ENCODE data around the gene NUMA1. TPM values are rescaled to one million over a fixed set of nuclear protein-coding genes. Genes with fewer than 3 reads are reported as not detected.

The NUMA1 gene
- total RNA-seq, 2 donors from 2014 or later: 130 to 132 TPM

DNA sequence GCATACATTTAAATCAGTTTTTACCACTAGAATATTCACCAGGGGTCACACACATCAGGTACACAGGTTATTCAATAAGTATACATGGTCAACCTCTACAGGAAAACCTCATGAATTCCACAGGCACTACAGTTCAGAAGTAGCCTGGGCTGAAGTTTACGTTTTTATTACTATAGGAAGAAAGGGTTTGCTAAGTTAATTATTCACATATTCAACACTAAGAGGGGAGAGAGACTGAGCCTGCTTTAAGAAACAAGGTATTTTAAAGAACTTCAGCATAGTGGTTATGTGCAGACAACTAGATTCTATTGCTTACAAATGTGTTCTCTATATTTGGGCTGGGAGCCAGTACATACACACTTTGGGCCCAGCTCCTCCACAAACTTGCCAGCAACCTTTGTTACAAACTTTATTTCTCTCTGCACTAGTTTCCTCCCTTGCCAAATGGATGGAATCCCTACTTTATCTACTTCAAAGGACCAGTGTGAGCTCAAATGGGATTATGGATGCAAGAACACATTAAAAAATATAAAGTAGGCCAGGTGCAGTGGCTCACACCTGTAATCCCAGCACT is 49.8 kb downstream of the NUMA1 start:
- no peaks in the 10 kb centered on the region for H3K4me1 ChIP-seq (ENCODE audit: control insufficient read depth, insufficient read depth, low read length)
- Mint-ChIP-seq H3K36me3 (ENCODE audit: low read depth) (peaks cover 36% of the 10 kb centered on the region), H3K27me3 (ENCODE audit: insufficient read depth) (no peaks in the 10 kb centered on the region), H3K4me3 (no peak overlapping the region), H3K9me3 (no peaks in the 10 kb centered on the region), H3K27ac (no peak overlapping the region), H3K4me1 (peaks cover 8% of the 10 kb centered on the region)
- no peaks in the 10 kb centered on the region for H3K27me3 ChIP-seq (ENCODE audit: control insufficient read depth, insufficient read depth, low read length, poor library complexity, severe bottlenecking)
- H3K9ac ChIP-seq (ENCODE audit: extremely low read depth, low read length, poor library complexity, severe bottlenecking): no peak overlapping the region
- H3K9me3 ChIP-seq (ENCODE audit: control insufficient read depth, low read length): no peaks in the 10 kb centered on the region
- no peak for DNase-seq
- H3K36me3 ChIP-seq (ENCODE audit: control insufficient read depth, insufficient read depth, low read length): peaks cover 51% of the 10 kb centered on the region
- no peak overlapping the region for H3K4me3 ChIP-seq (ENCODE audit: low read length)
- WGBS, 2 experiments (ENCODE audit: insufficient coverage in 1 of 2, insufficient read length in 1 of 2): no CpG with 5 or more reads among the region's 1 CpG
- TF ChIP-seq, protein P1, sequence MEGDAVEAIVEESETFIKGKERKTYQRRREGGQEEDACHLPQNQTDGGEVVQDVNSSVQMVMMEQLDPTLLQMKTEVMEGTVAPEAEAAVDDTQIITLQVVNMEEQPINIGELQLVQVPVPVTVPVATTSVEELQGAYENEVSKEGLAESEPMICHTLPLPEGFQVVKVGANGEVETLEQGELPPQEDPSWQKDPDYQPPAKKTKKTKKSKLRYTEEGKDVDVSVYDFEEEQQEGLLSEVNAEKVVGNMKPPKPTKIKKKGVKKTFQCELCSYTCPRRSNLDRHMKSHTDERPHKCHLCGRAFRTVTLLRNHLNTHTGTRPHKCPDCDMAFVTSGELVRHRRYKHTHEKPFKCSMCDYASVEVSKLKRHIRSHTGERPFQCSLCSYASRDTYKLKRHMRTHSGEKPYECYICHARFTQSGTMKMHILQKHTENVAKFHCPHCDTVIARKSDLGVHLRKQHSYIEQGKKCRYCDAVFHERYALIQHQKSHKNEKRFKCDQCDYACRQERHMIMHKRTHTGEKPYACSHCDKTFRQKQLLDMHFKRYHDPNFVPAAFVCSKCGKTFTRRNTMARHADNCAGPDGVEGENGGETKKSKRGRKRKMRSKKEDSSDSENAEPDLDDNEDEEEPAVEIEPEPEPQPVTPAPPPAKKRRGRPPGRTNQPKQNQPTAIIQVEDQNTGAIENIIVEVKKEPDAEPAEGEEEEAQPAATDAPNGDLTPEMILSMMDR (conservative IDR thresholded peaks at IDR 0.05): no peak
- H3K27ac ChIP-seq (ENCODE audit: low read depth, low read length): no peak overlapping the region

DNA sequence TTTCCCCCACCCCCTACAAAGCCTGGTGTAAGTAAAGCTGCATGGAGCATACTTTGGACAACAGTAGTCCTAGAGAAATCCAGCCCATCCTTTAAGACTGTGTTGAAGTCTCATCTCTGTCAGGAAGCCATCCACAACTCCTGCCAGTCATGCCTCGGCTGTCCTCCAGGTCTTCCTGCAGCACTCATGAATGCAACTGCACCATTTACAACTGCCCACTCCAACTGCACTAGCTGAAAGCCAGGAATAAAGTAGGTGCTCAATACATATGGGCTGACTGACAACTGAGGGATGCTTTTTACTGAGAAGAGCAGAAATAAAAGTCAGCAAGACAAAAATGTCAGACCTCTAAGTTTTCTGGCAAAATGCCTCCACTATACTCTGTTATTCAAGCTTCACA is 54.3 kb downstream of the NUMA1 start:
- H3K36me3 Mint-ChIP-seq (ENCODE audit: low read depth): peaks cover 52% of the 10 kb centered on the region
- Histone ChIP-seq H3K27ac (ENCODE audit: low read depth, low read length) (peak overlapping the region; percentile 47), H3K27me3 (ENCODE audit: control insufficient read depth, insufficient read depth, low read length, poor library complexity, severe bottlenecking) (no peaks in the 10 kb centered on the region), H3K36me3 (ENCODE audit: control insufficient read depth, insufficient read depth, low read length) (peaks cover 64% of the 10 kb centered on the region), H3K9me3 (ENCODE audit: control insufficient read depth, low read length) (no peaks in the 10 kb centered on the region), H3K4me1 (ENCODE audit: control insufficient read depth, insufficient read depth, low read length) (no peaks in the 10 kb centered on the region), H3K4me3 (ENCODE audit: low read length) (no peak overlapping the region), H3K9ac (ENCODE audit: extremely low read depth, low read length, poor library complexity, severe bottlenecking) (no peak overlapping the region)
- peaks cover 11% of the 10 kb centered on the region for H3K4me1 Mint-ChIP-seq
- 94% methylated on average over 1 of the region's 1 CpG; no CpG with 5 or more reads in 1 of the 2 experiments for WGBS, 2 experiments (ENCODE audit: insufficient coverage in 1 of 2, insufficient read length in 1 of 2)
- no peaks in the 10 kb centered on the region for H3K9me3 Mint-ChIP-seq
- TF ChIP-seq, protein P1 (conservative IDR thresholded peaks at IDR 0.05): no peak
- no peak overlapping the region for H3K27ac Mint-ChIP-seq
- H3K27me3 Mint-ChIP-seq (ENCODE audit: insufficient read depth): no peaks in the 10 kb centered on the region
- DNase-seq: no peak
- H3K4me3 Mint-ChIP-seq: no peak overlapping the region

DNA sequence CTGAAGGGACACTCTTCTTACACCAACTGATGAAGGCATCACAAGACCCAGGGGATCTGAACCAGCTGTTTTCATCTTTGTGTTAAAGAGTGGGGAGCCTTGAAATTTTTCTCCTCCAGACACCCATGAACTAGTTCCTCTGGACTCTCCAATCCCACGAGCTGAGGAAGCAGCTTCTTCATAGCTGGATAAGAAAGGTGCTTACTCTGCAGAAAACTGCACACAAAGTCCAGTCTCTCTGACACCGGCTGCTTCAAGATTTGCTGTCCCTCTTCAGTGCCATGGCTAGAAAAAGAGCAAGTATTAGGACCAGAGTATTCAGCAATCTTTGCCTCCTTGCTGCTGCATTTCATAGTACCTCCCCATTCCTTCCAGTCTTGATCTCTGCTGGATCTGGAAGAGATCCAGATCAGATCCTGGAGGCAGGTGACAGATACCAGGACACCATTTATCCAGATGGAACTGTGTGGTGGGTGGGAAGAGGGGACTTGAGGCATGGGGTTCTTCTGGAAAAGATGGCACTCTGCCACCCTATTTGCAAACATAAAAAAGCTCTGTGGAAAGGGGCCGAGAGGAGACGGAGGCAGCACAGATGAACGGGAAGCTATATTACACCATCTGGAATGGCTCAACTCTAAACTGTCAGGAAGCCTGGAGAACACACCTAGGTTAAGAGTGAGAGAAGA is 56.1 kb downstream of the NUMA1 start:
- Histone ChIP-seq H3K9ac (ENCODE audit: extremely low read depth, low read length, poor library complexity, severe bottlenecking) (no peak overlapping the region), H3K9me3 (ENCODE audit: control insufficient read depth, low read length) (no peaks in the 10 kb centered on the region), H3K27ac (ENCODE audit: low read depth, low read length) (no peak overlapping the region), H3K36me3 (ENCODE audit: control insufficient read depth, insufficient read depth, low read length) (peaks cover 81% of the 10 kb centered on the region), H3K27me3 (ENCODE audit: control insufficient read depth, insufficient read depth, low read length, poor library complexity, severe bottlenecking) (no peaks in the 10 kb centered on the region), H3K4me1 (ENCODE audit: control insufficient read depth, insufficient read depth, low read length) (no peaks in the 10 kb centered on the region), H3K4me3 (ENCODE audit: low read length) (no peak overlapping the region)
- Mint-ChIP-seq H3K4me1 (peaks cover 6% of the 10 kb centered on the region), H3K27me3 (ENCODE audit: insufficient read depth) (no peaks in the 10 kb centered on the region), H3K4me3 (no peak overlapping the region), H3K9me3 (no peaks in the 10 kb centered on the region), H3K36me3 (ENCODE audit: low read depth) (peaks cover 68% of the 10 kb centered on the region), H3K27ac (peak overlapping the region; percentile 52)
- no peak for DNase-seq
- 73 to 77% methylated on average over 5 of the region's 5 CpGs for WGBS, 2 experiments (ENCODE audit: insufficient coverage in 1 of 2, insufficient read length in 1 of 2)
- TF ChIP-seq, protein P1 (conservative IDR thresholded peaks at IDR 0.05): no peak
